K562 (cell line): ENCODE data around the gene MAP7D1. TPM values are rescaled to one million over a fixed set of nuclear protein-coding genes. Genes with fewer than 3 reads are reported as not detected.

Source experiments
- polyA plus RNA-seq, 8 experiments: library from polyadenylated mRNA; depleted of rRNA in 4 of 8; stranded (reverse) in 5 of 8; unstranded in 3 of 8; fragments of >200 nt; fragmentation: Nextera tagmentation in 2 of 8; fragmentation: Illumina TruSeq in 1 of 8; extraction: Ambion mirVana in 2 of 8; extraction: Trizol in 1 of 8; gene quantifications; 2 replicates each; pipeline versions ENCODE4 v1.2.1 to v1.2.3, GENCODE V29; 2011 to 2014; ENCODE audit warnings: inconsistent platforms in 1 of 8, missing spikeins in 1 of 8
- total RNA-seq, 7 experiments: library from RNA; depleted of rRNA in 6 of 7; stranded (reverse); fragments of >200 nt in 6 of 7; fragmentation: Illumina TruSeq in 2 of 7; extraction: Trizol in 2 of 7; gene quantifications; 2 replicates each; pipeline versions ENCODE4 v1.2.1 to v1.2.3, GENCODE V29; 2011 to 2021; ENCODE audit warnings: low replicate concordance in 1 of 7
- TF ChIP-seq, protein P1 (sequence below): fragments of 450-650 bp; IDR thresholded peaks from 2 replicates; pipeline ENCODE4 v1.6.1; 2016; ENCODE audit warnings: mild to moderate bottlenecking, moderate library complexity

MAP7D1 gene
- total and polyA plus RNA-seq, 9 of the 15 experiments (the other 6 are each of a cell fraction or from before 2014, with no cell fraction given), result 3.6 to 108 (median 34.5) TPM

DNA sequence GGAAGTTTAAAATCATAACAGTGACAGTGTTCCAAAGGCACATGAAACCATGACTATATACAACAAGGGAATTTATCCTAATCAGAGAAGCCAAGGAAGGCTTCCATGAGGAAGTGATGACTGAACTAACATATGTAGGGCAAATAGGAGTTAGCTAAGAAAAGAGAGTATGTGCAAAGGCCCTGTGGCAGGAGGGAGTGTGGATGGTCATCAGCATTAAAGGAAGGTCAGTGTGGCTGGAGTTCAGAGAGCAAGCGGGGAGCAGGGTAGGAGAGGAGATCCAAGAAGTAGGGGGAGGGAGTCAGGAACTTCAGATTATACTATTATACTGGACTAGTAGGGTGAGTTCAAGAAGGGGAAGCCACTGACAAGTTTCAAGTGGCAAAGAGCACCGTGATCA is 8.4 kb downstream of the MAP7D1 start (continued):
- TF ChIP-seq, protein P1, sequence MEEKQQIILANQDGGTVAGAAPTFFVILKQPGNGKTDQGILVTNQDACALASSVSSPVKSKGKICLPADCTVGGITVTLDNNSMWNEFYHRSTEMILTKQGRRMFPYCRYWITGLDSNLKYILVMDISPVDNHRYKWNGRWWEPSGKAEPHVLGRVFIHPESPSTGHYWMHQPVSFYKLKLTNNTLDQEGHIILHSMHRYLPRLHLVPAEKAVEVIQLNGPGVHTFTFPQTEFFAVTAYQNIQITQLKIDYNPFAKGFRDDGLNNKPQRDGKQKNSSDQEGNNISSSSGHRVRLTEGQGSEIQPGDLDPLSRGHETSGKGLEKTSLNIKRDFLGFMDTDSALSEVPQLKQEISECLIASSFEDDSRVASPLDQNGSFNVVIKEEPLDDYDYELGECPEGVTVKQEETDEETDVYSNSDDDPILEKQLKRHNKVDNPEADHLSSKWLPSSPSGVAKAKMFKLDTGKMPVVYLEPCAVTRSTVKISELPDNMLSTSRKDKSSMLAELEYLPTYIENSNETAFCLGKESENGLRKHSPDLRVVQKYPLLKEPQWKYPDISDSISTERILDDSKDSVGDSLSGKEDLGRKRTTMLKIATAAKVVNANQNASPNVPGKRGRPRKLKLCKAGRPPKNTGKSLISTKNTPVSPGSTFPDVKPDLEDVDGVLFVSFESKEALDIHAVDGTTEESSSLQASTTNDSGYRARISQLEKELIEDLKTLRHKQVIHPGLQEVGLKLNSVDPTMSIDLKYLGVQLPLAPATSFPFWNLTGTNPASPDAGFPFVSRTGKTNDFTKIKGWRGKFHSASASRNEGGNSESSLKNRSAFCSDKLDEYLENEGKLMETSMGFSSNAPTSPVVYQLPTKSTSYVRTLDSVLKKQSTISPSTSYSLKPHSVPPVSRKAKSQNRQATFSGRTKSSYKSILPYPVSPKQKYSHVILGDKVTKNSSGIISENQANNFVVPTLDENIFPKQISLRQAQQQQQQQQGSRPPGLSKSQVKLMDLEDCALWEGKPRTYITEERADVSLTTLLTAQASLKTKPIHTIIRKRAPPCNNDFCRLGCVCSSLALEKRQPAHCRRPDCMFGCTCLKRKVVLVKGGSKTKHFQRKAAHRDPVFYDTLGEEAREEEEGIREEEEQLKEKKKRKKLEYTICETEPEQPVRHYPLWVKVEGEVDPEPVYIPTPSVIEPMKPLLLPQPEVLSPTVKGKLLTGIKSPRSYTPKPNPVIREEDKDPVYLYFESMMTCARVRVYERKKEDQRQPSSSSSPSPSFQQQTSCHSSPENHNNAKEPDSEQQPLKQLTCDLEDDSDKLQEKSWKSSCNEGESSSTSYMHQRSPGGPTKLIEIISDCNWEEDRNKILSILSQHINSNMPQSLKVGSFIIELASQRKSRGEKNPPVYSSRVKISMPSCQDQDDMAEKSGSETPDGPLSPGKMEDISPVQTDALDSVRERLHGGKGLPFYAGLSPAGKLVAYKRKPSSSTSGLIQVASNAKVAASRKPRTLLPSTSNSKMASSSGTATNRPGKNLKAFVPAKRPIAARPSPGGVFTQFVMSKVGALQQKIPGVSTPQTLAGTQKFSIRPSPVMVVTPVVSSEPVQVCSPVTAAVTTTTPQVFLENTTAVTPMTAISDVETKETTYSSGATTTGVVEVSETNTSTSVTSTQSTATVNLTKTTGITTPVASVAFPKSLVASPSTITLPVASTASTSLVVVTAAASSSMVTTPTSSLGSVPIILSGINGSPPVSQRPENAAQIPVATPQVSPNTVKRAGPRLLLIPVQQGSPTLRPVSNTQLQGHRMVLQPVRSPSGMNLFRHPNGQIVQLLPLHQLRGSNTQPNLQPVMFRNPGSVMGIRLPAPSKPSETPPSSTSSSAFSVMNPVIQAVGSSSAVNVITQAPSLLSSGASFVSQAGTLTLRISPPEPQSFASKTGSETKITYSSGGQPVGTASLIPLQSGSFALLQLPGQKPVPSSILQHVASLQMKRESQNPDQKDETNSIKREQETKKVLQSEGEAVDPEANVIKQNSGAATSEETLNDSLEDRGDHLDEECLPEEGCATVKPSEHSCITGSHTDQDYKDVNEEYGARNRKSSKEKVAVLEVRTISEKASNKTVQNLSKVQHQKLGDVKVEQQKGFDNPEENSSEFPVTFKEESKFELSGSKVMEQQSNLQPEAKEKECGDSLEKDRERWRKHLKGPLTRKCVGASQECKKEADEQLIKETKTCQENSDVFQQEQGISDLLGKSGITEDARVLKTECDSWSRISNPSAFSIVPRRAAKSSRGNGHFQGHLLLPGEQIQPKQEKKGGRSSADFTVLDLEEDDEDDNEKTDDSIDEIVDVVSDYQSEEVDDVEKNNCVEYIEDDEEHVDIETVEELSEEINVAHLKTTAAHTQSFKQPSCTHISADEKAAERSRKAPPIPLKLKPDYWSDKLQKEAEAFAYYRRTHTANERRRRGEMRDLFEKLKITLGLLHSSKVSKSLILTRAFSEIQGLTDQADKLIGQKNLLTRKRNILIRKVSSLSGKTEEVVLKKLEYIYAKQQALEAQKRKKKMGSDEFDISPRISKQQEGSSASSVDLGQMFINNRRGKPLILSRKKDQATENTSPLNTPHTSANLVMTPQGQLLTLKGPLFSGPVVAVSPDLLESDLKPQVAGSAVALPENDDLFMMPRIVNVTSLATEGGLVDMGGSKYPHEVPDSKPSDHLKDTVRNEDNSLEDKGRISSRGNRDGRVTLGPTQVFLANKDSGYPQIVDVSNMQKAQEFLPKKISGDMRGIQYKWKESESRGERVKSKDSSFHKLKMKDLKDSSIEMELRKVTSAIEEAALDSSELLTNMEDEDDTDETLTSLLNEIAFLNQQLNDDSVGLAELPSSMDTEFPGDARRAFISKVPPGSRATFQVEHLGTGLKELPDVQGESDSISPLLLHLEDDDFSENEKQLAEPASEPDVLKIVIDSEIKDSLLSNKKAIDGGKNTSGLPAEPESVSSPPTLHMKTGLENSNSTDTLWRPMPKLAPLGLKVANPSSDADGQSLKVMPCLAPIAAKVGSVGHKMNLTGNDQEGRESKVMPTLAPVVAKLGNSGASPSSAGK, result no peak
